SK-N-SH (cell line): ENCODE results near the gene PMEPA1.

Experiments
- CTCF ChIP-seq: fragments of 200-600 bp; sonication (generic); IDR thresholded peaks from 2 replicates; pipeline ENCODE4 v1.6.1; 2017; ENCODE audit warnings: antibody characterized with exemption, mild to moderate bottlenecking, moderate library complexity
- ELF1 ChIP-seq: IDR thresholded peaks from 2 replicates; pipeline ENCODE4 v1.4.0; 2012
- GABPA ChIP-seq: IDR thresholded peaks from 2 replicates; pipeline ENCODE4 v1.4.0; 2012; ENCODE audit warnings: low read depth, mild to moderate bottlenecking
- RAD21 ChIP-seq: IDR thresholded peaks from 2 replicates; pipeline ENCODE4 v1.6.1; 2012; ENCODE audit warnings: mild to moderate bottlenecking, low read length
- RCOR1 ChIP-seq: fragments of 150-350 bp; IDR thresholded peaks from 2 replicates; pipeline ENCODE4 v1.6.1; 2017; ENCODE audit warnings: antibody characterized with exemption, low read length
- YY1 ChIP-seq: IDR thresholded peaks from 2 replicates; pipeline ENCODE4 v1.4.0; 2012; ENCODE audit warnings: low read depth, mild to moderate bottlenecking

GRCh38 chr20:57665589-57665971, 44.2 kb downstream of the PMEPA1 start:
- TF ChIP-seq YY1 (no peak), ELF1 (no peak), RAD21 (no peak), RCOR1 (no peak), GABPA (no peak), CTCF (no peak)
